ENCODE measurements around the gene CACNB4. TPM values are rescaled to one million over a fixed set of nuclear protein-coding genes. Genes with fewer than 3 reads are reported as not detected.

Gene CACNB4
- total RNA-seq, 4 donors from 2014 or later, result 0.88 to 4.6 (median 2.6) TPM

DNA sequence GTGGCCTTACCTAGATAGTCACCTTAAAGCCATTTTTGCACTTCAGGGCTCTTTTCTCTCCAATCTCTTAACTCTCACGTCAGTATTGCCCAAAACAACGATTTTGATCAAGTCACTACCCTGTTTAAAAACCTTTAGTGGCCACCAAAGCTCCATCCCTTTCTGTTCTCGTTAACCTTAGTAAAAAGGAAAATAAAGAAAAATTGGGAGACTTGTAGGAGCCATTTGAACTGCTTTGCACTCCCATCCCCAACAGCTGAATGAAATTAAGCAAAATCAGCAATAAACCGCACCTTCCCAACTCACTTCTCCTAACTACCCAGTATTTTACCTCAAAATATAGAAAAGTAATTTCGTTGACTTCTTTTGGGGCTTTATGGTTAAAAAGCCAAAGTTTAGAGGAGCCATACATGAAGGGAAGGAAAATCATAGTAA is 269.9 kb downstream of the CACNB4 start:
- H3K36me3 ChIP-seq, result no peaks in the 10 kb centered on the region
- peaks cover 0 to 24% (median 8%) of the 10 kb centered on the region in 4 donors for H3K4me1 ChIP-seq
- TF ChIP-seq, protein P1, sequence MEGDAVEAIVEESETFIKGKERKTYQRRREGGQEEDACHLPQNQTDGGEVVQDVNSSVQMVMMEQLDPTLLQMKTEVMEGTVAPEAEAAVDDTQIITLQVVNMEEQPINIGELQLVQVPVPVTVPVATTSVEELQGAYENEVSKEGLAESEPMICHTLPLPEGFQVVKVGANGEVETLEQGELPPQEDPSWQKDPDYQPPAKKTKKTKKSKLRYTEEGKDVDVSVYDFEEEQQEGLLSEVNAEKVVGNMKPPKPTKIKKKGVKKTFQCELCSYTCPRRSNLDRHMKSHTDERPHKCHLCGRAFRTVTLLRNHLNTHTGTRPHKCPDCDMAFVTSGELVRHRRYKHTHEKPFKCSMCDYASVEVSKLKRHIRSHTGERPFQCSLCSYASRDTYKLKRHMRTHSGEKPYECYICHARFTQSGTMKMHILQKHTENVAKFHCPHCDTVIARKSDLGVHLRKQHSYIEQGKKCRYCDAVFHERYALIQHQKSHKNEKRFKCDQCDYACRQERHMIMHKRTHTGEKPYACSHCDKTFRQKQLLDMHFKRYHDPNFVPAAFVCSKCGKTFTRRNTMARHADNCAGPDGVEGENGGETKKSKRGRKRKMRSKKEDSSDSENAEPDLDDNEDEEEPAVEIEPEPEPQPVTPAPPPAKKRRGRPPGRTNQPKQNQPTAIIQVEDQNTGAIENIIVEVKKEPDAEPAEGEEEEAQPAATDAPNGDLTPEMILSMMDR (IDR thresholded peaks at IDR 0.05), result no peak
- TF ChIP-seq POLR2A (IDR thresholded peaks at IDR 0.05), result no peak
- H3K27ac ChIP-seq, result peak overlapping the region; percentile 78 to 93 (median 87)
- no peak for DNase-seq
- peak overlapping the region; percentile 83 to 91 (median 88) for H3K4me3 ChIP-seq
- no peaks in the 10 kb centered on the region for H3K9me3 ChIP-seq
- H3K27me3 ChIP-seq, result no peaks in the 10 kb centered on the region

DNA sequence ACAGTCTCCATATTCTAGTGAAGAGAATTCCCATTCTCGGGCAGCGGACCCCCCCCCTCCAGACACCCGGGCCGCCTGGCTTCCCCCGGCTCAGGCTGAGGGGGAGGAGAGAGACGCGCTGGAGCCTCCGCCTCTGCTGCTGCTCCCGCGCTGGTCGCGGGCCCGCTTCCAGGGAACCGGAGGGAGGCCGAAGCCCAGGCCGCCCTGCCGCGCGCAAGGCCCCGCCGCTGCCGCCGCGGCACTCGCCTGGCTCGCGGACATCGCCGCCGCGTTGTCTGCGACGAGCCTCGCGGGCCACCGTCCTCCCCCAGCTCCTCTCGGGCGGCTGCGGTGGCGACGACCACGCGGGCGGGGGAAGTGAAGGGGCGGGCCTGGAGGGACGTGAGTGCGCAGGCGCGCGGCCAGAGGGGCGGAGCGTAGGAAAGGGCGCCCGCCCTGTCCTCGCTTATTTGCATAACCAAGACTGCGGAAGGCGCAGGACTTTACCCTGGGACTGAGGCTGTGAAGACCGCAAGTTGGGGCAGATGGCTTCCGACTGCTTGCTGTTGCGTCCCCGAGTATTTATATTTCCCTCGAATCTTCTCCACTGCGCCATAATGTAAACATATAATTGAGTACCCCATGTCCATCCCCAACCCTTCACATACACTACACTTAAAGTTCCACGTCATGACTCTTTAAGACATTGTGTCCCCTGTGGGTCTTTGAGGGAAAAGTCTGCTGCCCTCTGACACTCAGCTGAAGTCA is 270.5 kb downstream of the CACNB4 start, which contains the start of gene ARL5A:
TSS of gene ARL5A (minus strand) at position 279 of the 747 bp plus-strand sequence. CDS start at position 34, 245 bp downstream.
- H3K9me3 ChIP-seq, result no peaks in the 10 kb centered on the region
- DNase-seq, result peak; percentile 93 to 98 (median 98)
- H3K27ac ChIP-seq, result peak within 1 kb of the TSS; percentile 78 to 93 (median 87)
- peak within 1 kb of the TSS; percentile 83 to 91 (median 88) for H3K4me3 ChIP-seq
- no peaks in the 10 kb centered on the region for H3K36me3 ChIP-seq
- no peaks in the 10 kb centered on the region for H3K27me3 ChIP-seq
- H3K4me1 ChIP-seq, result peaks cover 0 to 29% (median 8%) of the 10 kb centered on the region in 4 donors
- TF ChIP-seq, protein P1 (IDR thresholded peaks at IDR 0.05), result no peak
- TF ChIP-seq POLR2A (IDR thresholded peaks at IDR 0.05), result peak; percentile 70 to 85

DNA sequence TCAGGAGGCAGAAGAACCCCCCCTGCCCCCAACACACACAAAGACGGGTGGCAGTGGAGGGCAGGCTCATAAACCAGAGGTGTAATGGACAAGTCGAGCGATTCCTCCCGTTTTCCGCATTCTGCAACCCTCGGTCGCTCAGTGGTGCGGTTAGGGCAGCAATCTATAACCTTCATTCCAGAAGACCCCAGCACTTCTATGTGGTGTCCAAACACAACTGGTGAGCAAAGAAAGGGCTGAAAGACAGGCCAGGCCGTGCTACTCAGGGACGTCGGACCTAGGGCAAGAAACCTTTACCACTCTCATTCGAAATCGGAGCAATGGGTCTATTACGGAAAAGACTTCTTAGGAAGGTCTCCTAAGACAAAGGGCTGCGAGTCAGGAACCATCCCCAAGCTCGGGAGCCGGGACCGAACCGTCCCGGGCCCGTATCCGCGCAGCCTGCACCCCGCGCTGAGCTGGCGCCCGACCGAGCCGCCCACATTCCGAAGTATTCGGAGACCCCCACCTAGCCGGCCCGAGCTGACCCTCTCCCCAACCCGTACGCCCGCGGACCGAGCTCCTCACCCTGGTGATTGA is 271.2 kb downstream of the CACNB4 start:
- DNase-seq, result peak; percentile 38 to 55 (median 55)
- Histone ChIP-seq H3K27ac (peak overlapping the region; percentile 78 to 93 (median 87)), H3K27me3 (no peaks in the 10 kb centered on the region), H3K36me3 (no peaks in the 10 kb centered on the region), H3K4me1 (peaks cover 0 to 29% (median 8%) of the 10 kb centered on the region in 4 donors), H3K9me3 (no peaks in the 10 kb centered on the region), H3K4me3 (peak overlapping the region; percentile 83 to 91 (median 88))
- TF ChIP-seq, protein P1 (IDR thresholded peaks at IDR 0.05), result no peak
- TF ChIP-seq POLR2A (IDR thresholded peaks at IDR 0.05), result no peak

DNA sequence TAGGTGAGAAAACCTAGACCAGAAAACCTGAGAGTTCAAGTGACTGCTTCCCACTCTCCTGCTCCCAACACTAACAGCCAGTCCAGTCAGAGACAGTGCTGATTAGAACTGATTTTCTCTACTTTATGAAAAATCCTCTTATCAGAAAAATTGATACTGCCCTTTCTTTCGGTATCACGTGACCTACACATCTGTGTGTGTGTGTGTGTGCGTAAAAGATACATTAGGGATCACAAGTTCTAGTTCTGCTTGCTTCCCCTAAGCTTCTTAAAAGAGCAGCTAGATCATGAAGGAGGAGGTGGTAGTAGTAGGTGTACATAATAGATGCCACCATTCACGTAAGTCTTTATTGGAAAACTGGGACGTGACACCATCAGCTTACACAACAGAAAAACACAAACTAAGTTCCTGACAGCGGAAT is 272.1 kb downstream of the CACNB4 start:
- Histone ChIP-seq H3K27me3 (no peaks in the 10 kb centered on the region), H3K4me1 (peaks cover 0 to 29% (median 8%) of the 10 kb centered on the region in 4 donors), H3K9me3 (no peaks in the 10 kb centered on the region), H3K27ac (no peak overlapping the region), H3K36me3 (no peaks in the 10 kb centered on the region), H3K4me3 (peak overlapping the region; percentile 83 to 91 (median 88))
- no peak for TF ChIP-seq POLR2A (IDR thresholded peaks at IDR 0.05)
- TF ChIP-seq, protein P1 (IDR thresholded peaks at IDR 0.05), result no peak
- no peak for DNase-seq

DNA sequence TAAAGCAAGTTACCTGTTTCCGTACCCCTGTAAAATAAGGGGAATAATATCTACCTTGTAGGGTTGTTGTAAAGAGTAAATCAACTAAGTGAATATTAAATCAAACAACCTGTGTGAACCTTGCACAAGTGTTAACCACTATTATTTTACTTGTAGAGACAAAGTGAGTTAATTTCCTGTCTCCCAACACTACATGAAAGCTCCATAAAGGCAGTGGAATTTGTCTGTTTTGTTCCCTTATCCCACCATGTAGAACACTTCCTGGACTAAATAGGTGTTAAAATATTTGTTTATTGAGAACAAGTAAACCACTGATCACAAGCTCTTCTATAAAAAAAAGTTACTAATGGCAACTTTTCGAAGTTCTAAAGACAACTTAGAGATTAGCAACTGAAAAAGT is 274.0 kb downstream of the CACNB4 start:
- DNase-seq, result no peak
- H3K4me1 ChIP-seq, result peaks cover 0 to 29% (median 8%) of the 10 kb centered on the region in 4 donors
- H3K9me3 ChIP-seq, result no peaks in the 10 kb centered on the region

More for the DNA sequence above, 274.0 kb downstream of the CACNB4 start:
- Histone ChIP-seq H3K27ac (no peak overlapping the region), H3K27me3 (no peaks in the 10 kb centered on the region), H3K36me3 (no peaks in the 10 kb centered on the region), H3K4me3 (no peak overlapping the region)
- TF ChIP-seq, protein P1 (IDR thresholded peaks at IDR 0.05), result no peak
- no peak for TF ChIP-seq POLR2A (IDR thresholded peaks at IDR 0.05)
